ENCODE measurements around the gene SLC25A13.
A peak's percentile ranks its signal among the peaks of the same experiment; 100 is the strongest.

The SLC25A13 gene

DNA sequence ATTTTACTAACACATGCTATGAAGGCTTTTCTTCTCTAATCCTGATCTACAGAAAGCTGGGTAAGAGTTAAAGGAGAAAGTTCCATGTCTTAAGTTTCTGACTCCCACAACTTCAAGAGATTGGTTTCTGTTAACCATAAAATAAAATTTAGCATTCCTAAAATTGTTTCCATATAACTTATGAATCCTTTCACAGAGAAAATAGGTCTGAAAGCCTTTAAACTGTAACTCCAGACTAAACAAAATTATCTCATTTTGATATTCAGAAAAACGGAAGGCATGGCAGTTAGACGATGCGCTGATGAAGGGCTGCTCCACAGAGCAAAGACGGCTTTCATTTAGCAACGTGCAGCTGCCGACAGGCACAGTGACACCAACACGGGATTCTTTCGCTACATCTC, 133.3 kb downstream of the SLC25A13 start:
- H3K4me2 ChIP-seq (ENCODE audit: low read length), result no peak overlapping the region
- H3K4me3 ChIP-seq (ENCODE audit: low read depth, low read length), result no peak overlapping the region
- H2BK12ac ChIP-seq (ENCODE audit: low read length), result no peak overlapping the region
- H3K23ac ChIP-seq (ENCODE audit: low read length), result no peak overlapping the region
- no peak for DNase-seq
- H3K79me2 ChIP-seq (ENCODE audit: control insufficient read depth, insufficient read depth, low read length, poor library complexity), result no peaks in the 10 kb centered on the region
- H2AFZ ChIP-seq (ENCODE audit: insufficient read depth, low read length, poor library complexity), result no peak overlapping the region
- H2BK120ac ChIP-seq (ENCODE audit: insufficient read depth, low read length, poor library complexity), result no peak overlapping the region
- no peak overlapping the region for H4K8ac ChIP-seq (ENCODE audit: low read depth, low read length)
- peaks cover 3 to 8% of the 10 kb centered on the region in 2 experiments for H3K4me1 ChIP-seq (ENCODE audit: control insufficient read depth in 1 of 2, insufficient read depth in 2 of 2, low read length in 2 of 2)
- peaks cover under 1% of the 10 kb centered on the region for H3K79me1 ChIP-seq (ENCODE audit: low read length)
- H3K4ac ChIP-seq (ENCODE audit: low read depth, low read length), result no peak overlapping the region
- peaks cover 3% of the 10 kb centered on the region in 2 experiments for H3K36me3 ChIP-seq (ENCODE audit: control insufficient read depth in 1 of 2, insufficient read depth in 2 of 2, low read length in 2 of 2)
- no peak overlapping the region for H3K14ac ChIP-seq (ENCODE audit: low read length)
- no peak overlapping the region for H3K18ac ChIP-seq (ENCODE audit: low read length)
- no peaks in the 10 kb centered on the region for H3K27me3 ChIP-seq (ENCODE audit: insufficient read depth, low read length)
- H4K91ac ChIP-seq (ENCODE audit: low read depth, low read length), result peak overlapping the region; percentile 32
- peak overlapping the region; percentile 42 for H3K27ac ChIP-seq (ENCODE audit: low read depth, low read length)
- no CpG with 5 or more reads among the region's 8 CpGs for WGBS (ENCODE audit: extremely low coverage, insufficient coverage, insufficient read length)
- H3K9ac ChIP-seq (ENCODE audit: low read length), result no peak overlapping the region
- H2AK5ac ChIP-seq (ENCODE audit: low read length), result no peak overlapping the region
- H4K12ac ChIP-seq (ENCODE audit: low read depth, low read length), result no peak overlapping the region
- H2BK5ac ChIP-seq (ENCODE audit: low read depth, low read length, poor library complexity), result no peak overlapping the region
- no peaks in the 10 kb centered on the region for H3K9me3 ChIP-seq (ENCODE audit: insufficient read depth, low read depth, low read length)

DNA sequence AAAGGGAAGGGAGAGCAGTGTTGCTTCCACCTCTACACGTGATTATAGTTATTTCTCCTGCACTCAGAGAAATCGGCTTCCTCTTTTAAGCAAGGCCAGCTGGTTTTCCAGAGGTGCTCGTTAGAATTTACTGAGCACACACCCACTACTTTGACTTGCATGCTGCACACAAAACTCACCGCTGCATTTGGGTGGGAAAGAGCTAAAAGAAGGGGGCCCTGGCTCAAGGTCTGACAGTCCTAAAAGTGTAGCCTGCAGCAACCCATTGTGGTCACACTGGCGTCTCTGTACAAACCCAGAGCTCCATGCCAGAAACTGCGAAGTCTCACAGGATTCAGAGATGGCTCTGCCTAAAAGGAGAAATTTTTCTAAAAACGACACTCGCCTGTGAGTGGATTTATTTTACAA, 133.7 kb downstream of the SLC25A13 start:
- Histone ChIP-seq H3K4me2 (ENCODE audit: low read length) (peak overlapping the region; percentile 24), H4K8ac (ENCODE audit: low read depth, low read length) (no peak overlapping the region), H3K9me3 (ENCODE audit: insufficient read depth, low read depth, low read length) (no peaks in the 10 kb centered on the region), H2BK5ac (ENCODE audit: low read depth, low read length, poor library complexity) (no peak overlapping the region), H3K79me2 (ENCODE audit: control insufficient read depth, insufficient read depth, low read length, poor library complexity) (no peaks in the 10 kb centered on the region), H3K79me1 (ENCODE audit: low read length) (peaks cover 3% of the 10 kb centered on the region), H3K36me3 (ENCODE audit: control insufficient read depth in 1 of 2, insufficient read depth in 2 of 2, low read length in 2 of 2) (peaks cover 3 to 8% of the 10 kb centered on the region in 2 experiments), H3K14ac (ENCODE audit: low read length) (no peak overlapping the region), H3K27me3 (ENCODE audit: insufficient read depth, low read length) (no peaks in the 10 kb centered on the region), H3K23ac (ENCODE audit: low read length) (no peak overlapping the region), H4K12ac (ENCODE audit: low read depth, low read length) (no peak overlapping the region), H2BK12ac (ENCODE audit: low read length) (no peak overlapping the region), H3K18ac (ENCODE audit: low read length) (no peak overlapping the region), H4K91ac (ENCODE audit: low read depth, low read length) (no peak overlapping the region), H3K27ac (ENCODE audit: low read depth, low read length) (peak overlapping the region; percentile 39), H3K4me3 (ENCODE audit: low read depth, low read length) (no peak overlapping the region), H3K4ac (ENCODE audit: low read depth, low read length) (no peak overlapping the region), H2BK120ac (ENCODE audit: insufficient read depth, low read length, poor library complexity) (no peak overlapping the region), H2AFZ (ENCODE audit: insufficient read depth, low read length, poor library complexity) (no peak overlapping the region), H3K4me1 (ENCODE audit: control insufficient read depth in 1 of 2, insufficient read depth in 2 of 2, low read length in 2 of 2) (peaks cover 3 to 12% of the 10 kb centered on the region in 2 experiments), H3K9ac (ENCODE audit: low read length) (no peak overlapping the region), H2AK5ac (ENCODE audit: low read length) (no peak overlapping the region)
- WGBS (ENCODE audit: extremely low coverage, insufficient coverage, insufficient read length), result no CpG with 5 or more reads among the region's 8 CpGs
- no peak for DNase-seq

GRCh38 chr7:96187735-96188134, 134.2 kb downstream of the SLC25A13 start:
- Histone ChIP-seq H4K91ac (ENCODE audit: low read depth, low read length) (no peak overlapping the region), H2BK12ac (ENCODE audit: low read length) (no peak overlapping the region), H3K4me3 (ENCODE audit: low read depth, low read length) (no peak overlapping the region), H3K4me1 (ENCODE audit: control insufficient read depth in 1 of 2, insufficient read depth in 2 of 2, low read length in 2 of 2) (peaks cover 3 to 15% of the 10 kb centered on the region in 2 experiments), H3K36me3 (ENCODE audit: control insufficient read depth in 1 of 2, insufficient read depth in 2 of 2, low read length in 2 of 2) (peaks cover 1 to 8% of the 10 kb centered on the region in 2 experiments), H4K8ac (ENCODE audit: low read depth, low read length) (no peak overlapping the region), H2BK120ac (ENCODE audit: insufficient read depth, low read length, poor library complexity) (no peak overlapping the region), H3K9me3 (ENCODE audit: insufficient read depth, low read depth, low read length) (no peaks in the 10 kb centered on the region), H3K18ac (ENCODE audit: low read length) (no peak overlapping the region), H4K12ac (ENCODE audit: low read depth, low read length) (no peak overlapping the region), H2BK5ac (ENCODE audit: low read depth, low read length, poor library complexity) (no peak overlapping the region), H3K14ac (ENCODE audit: low read length) (no peak overlapping the region), H2AK5ac (ENCODE audit: low read length) (no peak overlapping the region), H3K4ac (ENCODE audit: low read depth, low read length) (no peak overlapping the region), H2AFZ (ENCODE audit: insufficient read depth, low read length, poor library complexity) (no peak overlapping the region), H3K23ac (ENCODE audit: low read length) (no peak overlapping the region), H3K27ac (ENCODE audit: low read depth, low read length) (peak overlapping the region; percentile 39), H3K4me2 (ENCODE audit: low read length) (peak overlapping the region; percentile 24), H3K79me2 (ENCODE audit: control insufficient read depth, insufficient read depth, low read length, poor library complexity) (no peaks in the 10 kb centered on the region), H3K79me1 (ENCODE audit: low read length) (peaks cover 3% of the 10 kb centered on the region), H3K27me3 (ENCODE audit: insufficient read depth, low read length) (no peaks in the 10 kb centered on the region), H3K9ac (ENCODE audit: low read length) (no peak overlapping the region)
- DNase-seq, result no peak
- no CpG with 5 or more reads among the region's 6 CpGs for WGBS (ENCODE audit: extremely low coverage, insufficient coverage, insufficient read length)

GRCh38 chr7:96184783-96185182, 137.1 kb downstream of the SLC25A13 start:
- peaks cover 6 to 18% of the 10 kb centered on the region in 2 experiments for H3K4me1 ChIP-seq (ENCODE audit: control insufficient read depth in 1 of 2, insufficient read depth in 2 of 2, low read length in 2 of 2)
- no peak overlapping the region for H3K14ac ChIP-seq (ENCODE audit: low read length)
- no CpG with 5 or more reads among the region's 2 CpGs for WGBS (ENCODE audit: extremely low coverage, insufficient coverage, insufficient read length)
- H3K23ac ChIP-seq (ENCODE audit: low read length), result no peak overlapping the region
- H2BK120ac ChIP-seq (ENCODE audit: insufficient read depth, low read length, poor library complexity), result no peak overlapping the region
- peaks cover 0 to 5% of the 10 kb centered on the region in 2 experiments for H3K36me3 ChIP-seq (ENCODE audit: control insufficient read depth in 1 of 2, insufficient read depth in 2 of 2, low read length in 2 of 2)
- H3K79me2 ChIP-seq (ENCODE audit: control insufficient read depth, insufficient read depth, low read length, poor library complexity), result no peaks in the 10 kb centered on the region
- peaks cover 3% of the 10 kb centered on the region for H3K79me1 ChIP-seq (ENCODE audit: low read length)
- no peak overlapping the region for H2BK5ac ChIP-seq (ENCODE audit: low read depth, low read length, poor library complexity)
- H3K18ac ChIP-seq (ENCODE audit: low read length), result no peak overlapping the region
- H4K12ac ChIP-seq (ENCODE audit: low read depth, low read length), result no peak overlapping the region
- H4K91ac ChIP-seq (ENCODE audit: low read depth, low read length), result no peak overlapping the region
- peak in 1 of 2 donors; percentile 25 for DNase-seq
- no peak overlapping the region for H3K4ac ChIP-seq (ENCODE audit: low read depth, low read length)
- H3K9ac ChIP-seq (ENCODE audit: low read length), result no peak overlapping the region
- H3K4me3 ChIP-seq (ENCODE audit: low read depth, low read length), result no peak overlapping the region
- no peak overlapping the region for H2BK12ac ChIP-seq (ENCODE audit: low read length)
- H4K8ac ChIP-seq (ENCODE audit: low read depth, low read length), result no peak overlapping the region
- H3K4me2 ChIP-seq (ENCODE audit: low read length), result no peak overlapping the region
- H2AK5ac ChIP-seq (ENCODE audit: low read length), result no peak overlapping the region
- peak overlapping the region; percentile 8 for H3K27ac ChIP-seq (ENCODE audit: low read depth, low read length)
- no peaks in the 10 kb centered on the region for H3K9me3 ChIP-seq (ENCODE audit: insufficient read depth, low read depth, low read length)
- H3K27me3 ChIP-seq (ENCODE audit: insufficient read depth, low read length), result no peaks in the 10 kb centered on the region
- H2AFZ ChIP-seq (ENCODE audit: insufficient read depth, low read length, poor library complexity), result no peak overlapping the region
